GM21576 (cell line): ENCODE data around the gene OR8B8.
"Not testable (repeated sequence)": the region's sequence is repeated elsewhere in the genome, so short reads cannot be mapped to it uniquely, and the experiment has no call there.

Source experiments
- ATAC-seq: cut with Tn5 transposase; IDR thresholded peaks from one replicate; pipeline ENCODE4 v1.9.1; 2021; ENCODE audit warnings: mild to moderate bottlenecking, moderate library complexity; ENCODE audit not compliant: unreplicated experiment

The OR8B8 gene

GRCh38 chr11:124442442-124442841 lies 3.1 kb downstream of the OR8B8 start:
- ATAC-seq: no peak

GRCh38 chr11:124441519-124441918 lies 4.0 kb downstream of the OR8B8 start:
- ATAC-seq: no peak

GRCh38 chr11:124441081-124441480 lies 4.4 kb downstream of the OR8B8 start:
- no peak for ATAC-seq

DNA sequence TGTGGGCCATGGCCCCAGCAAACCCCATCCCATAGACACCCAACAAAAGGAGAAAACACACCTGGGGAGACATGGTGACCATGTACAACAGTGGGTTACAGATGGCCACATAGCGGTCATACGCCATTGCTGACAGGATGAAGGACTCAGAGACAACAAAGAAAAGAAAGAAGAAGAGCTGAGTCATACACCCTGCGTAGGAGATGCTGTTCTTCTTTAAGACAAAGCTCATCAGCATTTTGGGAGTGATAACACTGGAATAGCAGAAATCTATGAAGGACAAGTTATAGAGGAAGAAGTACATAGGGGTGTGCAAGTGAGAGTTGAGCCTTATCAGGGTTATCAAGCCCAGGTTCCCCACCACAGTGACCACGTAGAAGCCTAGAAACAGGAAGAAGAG lies 4.9 kb downstream of the OR8B8 start:
- ATAC-seq: no peak

- no peak for ATAC-seq
Measured at GRCh38 chr11:124434699-124435098, 10.8 kb downstream of the OR8B8 start.

DNA sequence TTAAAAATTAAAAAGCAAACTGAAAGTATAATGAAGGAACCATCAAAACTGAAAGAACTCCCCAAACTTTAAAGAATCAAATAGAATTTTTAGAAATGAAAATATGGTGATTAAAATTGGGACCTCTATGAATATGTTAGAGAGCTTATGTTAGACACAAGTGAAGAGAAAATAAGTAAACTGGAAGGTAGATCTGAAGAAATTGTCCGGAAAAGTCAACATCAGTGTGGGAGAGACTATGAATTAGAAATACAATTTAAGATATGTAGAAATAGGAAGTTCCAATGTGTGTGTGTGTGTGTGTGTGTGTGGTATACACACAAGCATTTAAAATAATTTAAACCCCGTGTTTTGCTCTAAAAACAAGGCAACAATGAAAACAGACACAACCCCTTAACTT lies 15.9 kb downstream of the OR8B8 start:
- no peak for ATAC-seq

DNA sequence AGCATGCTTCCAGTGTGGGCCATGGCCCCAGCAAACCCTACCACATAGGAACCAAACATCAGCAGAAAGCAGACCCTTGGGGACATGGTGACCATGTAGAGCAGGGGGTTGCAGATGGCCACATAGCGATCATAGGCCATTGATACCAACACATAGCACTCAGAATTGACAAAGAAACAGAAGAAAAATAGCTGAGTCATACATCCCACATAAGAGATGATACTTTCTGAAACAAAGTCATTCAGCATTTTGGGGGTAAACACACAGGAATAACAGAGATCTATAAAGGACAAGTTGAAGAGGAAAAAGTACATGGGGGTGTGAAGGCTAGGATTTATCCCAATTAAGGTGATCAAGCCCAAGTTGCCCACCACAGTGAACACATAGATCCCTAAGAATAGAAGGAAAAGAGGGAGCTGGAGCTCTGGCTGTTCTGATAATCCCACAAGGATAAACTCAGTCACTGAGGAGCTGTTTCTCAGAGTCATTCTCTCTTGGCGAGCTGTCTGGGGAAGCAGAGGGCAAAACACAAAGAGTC lies 21.0 kb downstream of the OR8B8 start, which contains the start of gene OR8B4:
TSS of gene OR8B4 (minus strand) at position 488 of the 538 bp plus-strand sequence. CDS start at position 488, 0 bp downstream.
- no peak for ATAC-seq

- no peak for ATAC-seq
Measured at GRCh38 chr11:124421043-124421442, 24.5 kb downstream of the OR8B8 start.

DNA sequence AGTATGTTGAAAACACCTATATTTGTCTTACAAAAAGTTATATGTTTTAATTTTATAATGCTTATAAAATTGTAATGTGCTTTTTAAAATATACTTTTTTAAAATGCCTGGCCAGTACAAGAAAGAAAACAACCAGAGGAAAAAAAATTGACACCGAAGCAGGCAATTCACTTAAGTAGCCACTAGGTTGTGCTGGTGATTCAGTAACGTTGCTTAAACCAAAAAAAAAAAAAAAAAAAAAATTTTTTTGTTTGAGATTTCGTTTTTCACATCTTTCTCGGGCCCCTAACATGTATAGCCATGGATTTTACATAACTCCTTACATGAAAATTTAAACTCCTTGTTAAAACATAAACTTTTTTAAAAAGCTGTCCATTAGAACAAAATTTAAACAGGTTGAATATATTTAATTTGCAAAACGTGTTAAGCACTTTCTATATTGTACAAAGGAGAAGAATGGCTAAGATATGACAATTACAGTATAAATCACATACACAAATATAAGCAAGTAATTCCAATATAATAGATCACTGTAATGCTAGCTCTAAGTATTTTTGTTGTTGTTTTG lies 30.1 kb downstream of the OR8B8 start:
- no peak for ATAC-seq

- ATAC-seq: no peak
Measured at GRCh38 chr11:124409906-124410305, 35.6 kb downstream of the OR8B8 start.

- ATAC-seq: no peak
Measured at GRCh38 chr11:124405581-124405980, 39.9 kb downstream of the OR8B8 start.

DNA sequence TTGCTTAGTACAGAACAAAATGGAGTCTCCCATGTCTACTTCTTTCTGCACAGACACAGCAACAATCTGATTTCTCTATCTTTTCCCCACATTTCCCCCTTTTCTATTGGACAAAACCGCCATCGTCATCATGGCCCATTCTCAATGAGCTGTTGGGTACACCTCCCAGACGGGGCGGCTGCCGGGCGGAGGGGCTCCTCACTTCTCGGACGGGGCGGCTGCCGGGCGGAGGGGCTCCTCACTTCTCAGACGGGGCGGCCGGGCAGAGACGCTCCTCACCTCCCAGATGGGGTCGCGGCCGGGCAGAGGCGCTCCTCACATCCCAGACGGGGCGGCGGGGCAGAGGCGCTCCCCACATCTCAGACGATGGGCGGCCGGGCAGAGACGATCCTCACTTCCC lies 42.3 kb downstream of the OR8B8 start:
- ATAC-seq: not testable (repeated sequence)

GRCh38 chr11:124402326-124402922 lies 43.1 kb downstream of the OR8B8 start:
- ATAC-seq: no peak

DNA sequence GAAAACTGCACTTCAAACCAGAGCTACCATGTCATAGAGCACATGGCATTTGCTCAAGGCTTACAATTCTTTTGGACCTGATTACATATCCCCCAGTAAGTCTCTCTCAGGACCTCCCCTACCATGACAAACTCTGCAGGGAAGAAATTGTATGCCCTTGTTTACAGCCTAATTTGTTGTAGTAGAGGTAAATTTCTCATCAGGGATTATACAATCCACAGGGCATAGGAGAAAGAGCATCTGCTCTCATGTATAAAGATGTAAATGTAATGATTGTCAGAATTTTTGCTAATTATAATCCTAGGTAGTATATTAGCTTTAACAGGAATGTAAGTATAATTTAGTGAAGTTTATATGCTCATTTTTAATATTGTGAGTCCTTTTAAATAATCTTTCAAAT lies 46.6 kb downstream of the OR8B8 start, which contains the start of gene OR8B3:
TSS of gene OR8B3 (minus strand) at position 101 of the 400 bp plus-strand sequence. CDS start 1,673 bp downstream, outside the sequence.
- no peak for ATAC-seq

- ATAC-seq: not testable (repeated sequence)
Measured at GRCh38 chr11:124396847-124397246, 48.6 kb downstream of the OR8B8 start.

- no peak for ATAC-seq
Measured at GRCh38 chr11:124394408-124394807, 51.1 kb downstream of the OR8B8 start.
